HG03175 (cell line): Measurements from ENCODE around the gene HEATR5B.
"Not testable (repeated sequence)": the region's sequence is repeated elsewhere in the genome, so short reads cannot be mapped to it uniquely, and the experiment has no call there.

Experiments
- ATAC-seq: cut with Tn5 transposase; IDR thresholded peaks from one replicate; pipeline ENCODE4 v1.9.1; 2021; ENCODE audit warnings: mild to moderate bottlenecking, moderate library complexity; ENCODE audit not compliant: unreplicated experiment

Gene HEATR5B

DNA sequence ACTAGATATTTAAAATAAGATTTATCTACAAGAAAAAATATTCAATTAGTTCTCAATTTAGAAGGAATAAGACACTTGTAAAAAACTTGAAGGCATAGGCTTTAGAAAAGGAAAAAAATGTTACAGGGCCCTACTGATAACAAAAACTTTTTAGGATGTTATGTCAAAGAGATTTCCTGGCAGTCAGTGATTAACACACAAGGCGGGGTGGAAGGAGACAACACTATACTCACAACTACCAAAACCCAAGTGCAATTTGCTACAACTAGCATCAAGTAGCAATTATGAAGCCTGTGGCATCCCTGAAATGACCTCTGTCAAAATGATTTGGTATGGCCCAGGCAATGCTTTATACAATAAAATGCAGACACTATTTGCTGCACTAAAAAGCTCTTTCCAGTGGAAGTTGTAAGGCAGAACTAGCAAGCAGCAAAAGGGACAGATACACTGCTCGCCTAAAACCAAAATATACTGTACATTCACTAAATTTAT lies 133.1 kb downstream of the HEATR5B start:
- no peak for ATAC-seq

GRCh38 chr2:36949845-36950244 lies 134.3 kb downstream of the HEATR5B start:
- ATAC-seq, result no peak

DNA sequence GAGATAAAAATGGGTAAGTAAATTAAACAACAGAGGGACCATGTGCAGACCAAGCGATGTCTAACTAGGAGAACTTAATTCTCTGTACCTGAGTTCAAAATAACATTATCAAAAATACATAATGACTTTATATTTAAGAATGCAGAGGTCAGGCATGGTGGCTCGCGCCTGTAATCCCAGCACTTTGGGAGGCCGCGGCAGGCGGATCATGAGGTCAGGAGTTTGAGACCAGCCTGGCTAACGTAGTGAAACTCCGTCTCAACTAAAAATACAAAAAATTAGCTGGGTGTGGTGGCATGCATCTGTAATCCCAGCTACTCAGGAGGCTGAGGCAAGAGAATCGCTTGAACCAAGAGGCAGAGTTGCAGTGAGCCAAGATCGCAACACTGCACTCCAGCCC lies 138.9 kb downstream of the HEATR5B start:
- not testable (repeated sequence) for ATAC-seq

- ATAC-seq, result no peak
Measured at GRCh38 chr2:36941867-36942266, 142.3 kb downstream of the HEATR5B start.

- not testable (repeated sequence) for ATAC-seq
Measured at GRCh38 chr2:36936526-36936925, 147.6 kb downstream of the HEATR5B start.

DNA sequence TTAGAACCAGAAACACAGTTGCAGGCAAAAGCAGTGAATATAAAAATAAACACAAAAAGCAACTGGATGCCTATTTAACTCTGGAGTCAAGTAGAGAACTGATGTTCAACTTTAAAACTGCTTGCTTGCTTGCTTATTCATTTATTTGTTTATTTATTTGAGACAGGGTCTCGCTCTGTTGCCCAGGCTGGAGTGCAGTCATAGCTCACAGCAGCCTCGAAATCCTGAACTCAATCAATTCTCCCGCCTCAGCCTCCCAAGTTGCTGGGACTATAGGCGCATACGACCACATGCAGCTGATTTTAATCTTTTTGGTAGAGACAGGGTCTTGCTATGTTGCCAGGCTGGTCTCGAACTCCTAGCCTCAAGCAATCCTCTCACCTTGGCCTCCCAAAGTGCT lies 152.5 kb downstream of the HEATR5B start:
- not testable (repeated sequence) for ATAC-seq
